ENCODE data around the gene CLEC14A.

CLEC14A gene

GRCh38 chr14:38204719-38205115, 51.2 kb downstream of the CLEC14A start:
- FAIRE-seq: no peak

Data from colon (tissue), 2 donors.